Astrocyte (in vitro differentiated cells and primary cell): ENCODE measurements around the gene ASTN1. TPM values are rescaled to one million over a fixed set of nuclear protein-coding genes. Genes with fewer than 3 reads are reported as not detected.

Experiments used
- DNase-seq: peaks from one replicate; pipeline ENCODE4 v3.0.0-alpha.2; 2010; ENCODE audit warnings: low read depth
- FAIRE-seq: peaks from 2 replicates; lab custom pipeline; 2011; peaks lifted over from hg19 to GRCh38; lab: Jason Lieb, UNC
- H2AFZ ChIP-seq: 2 replicates; pipeline ENCODE4 v1.6.0; 2012; ENCODE audit warnings: low read depth, low read length, inconsistent platforms
- H3K27ac ChIP-seq: 2 replicates; pipeline ENCODE4 v1.5.1; 2011; ENCODE audit warnings: low read depth, low read length, inconsistent platforms
- H3K27me3 ChIP-seq: 2 replicates; pipeline ENCODE4 v1.6.0; 2011; ENCODE audit warnings: low read length, inconsistent platforms; ENCODE audit not compliant: insufficient read depth
- H3K36me3 ChIP-seq: 2 replicates; pipeline ENCODE4 v1.5.1; 2011; ENCODE audit warnings: low read length, inconsistent platforms; ENCODE audit not compliant: insufficient read depth
- H3K4me1 ChIP-seq: 2 replicates; pipeline ENCODE4 v1.5.1; 2011; ENCODE audit warnings: low read length, inconsistent platforms; ENCODE audit not compliant: insufficient read depth
- H3K4me2 ChIP-seq: 2 replicates; pipeline ENCODE4 v1.6.0; 2012; ENCODE audit warnings: low read length, inconsistent platforms
- H3K4me3 ChIP-seq: 2 replicates; pipeline ENCODE4 v1.5.1; 2011; ENCODE audit warnings: low read depth, mild to moderate bottlenecking, low read length, inconsistent platforms; ENCODE audit not compliant: insufficient read depth
- H3K79me2 ChIP-seq: 2 replicates; pipeline ENCODE4 v1.6.0; 2012; ENCODE audit warnings: mild to moderate bottlenecking, low read length, inconsistent platforms; ENCODE audit not compliant: insufficient read depth
- H3K9ac ChIP-seq: 2 replicates; pipeline ENCODE4 v1.6.0; 2012; ENCODE audit warnings: mild to moderate bottlenecking, low read length, inconsistent platforms
- H3K9me3 ChIP-seq: 2 replicates; pipeline ENCODE4 v1.5.1; 2012; ENCODE audit warnings: low read depth, mild to moderate bottlenecking, low read length, inconsistent platforms; ENCODE audit not compliant: insufficient read depth
- H4K20me1 ChIP-seq: 2 replicates; pipeline ENCODE4 v1.6.0; 2012; ENCODE audit warnings: low read length, inconsistent platforms; ENCODE audit not compliant: insufficient read depth
- H3K27ac Mint-ChIP-seq: one replicate; pipeline ENCODE4 v1.8.0; 2021; ENCODE audit warnings: mild to moderate bottlenecking, mixed read lengths; ENCODE audit not compliant: unreplicated experiment
- H3K27me3 Mint-ChIP-seq: one replicate; pipeline ENCODE4 v1.8.0; 2021; ENCODE audit warnings: low read depth, mixed read lengths; ENCODE audit not compliant: unreplicated experiment
- H3K36me3 Mint-ChIP-seq: one replicate; pipeline ENCODE4 v1.8.0; 2021; ENCODE audit warnings: low read depth, mixed read lengths; ENCODE audit not compliant: unreplicated experiment
- H3K4me1 Mint-ChIP-seq: one replicate; pipeline ENCODE4 v1.8.0; 2021; ENCODE audit warnings: low read depth, mixed read lengths; ENCODE audit not compliant: unreplicated experiment
- H3K4me3 Mint-ChIP-seq: one replicate; pipeline ENCODE4 v1.8.0; 2021; ENCODE audit warnings: mild to moderate bottlenecking, moderate library complexity, mixed read lengths; ENCODE audit not compliant: unreplicated experiment
- H3K9me3 Mint-ChIP-seq: one replicate; pipeline ENCODE4 v1.8.0; 2021; ENCODE audit warnings: mild to moderate bottlenecking, mixed read lengths; ENCODE audit not compliant: unreplicated experiment
- EZH2 ChIP-seq: IDR thresholded peaks from 2 replicates; pipeline ENCODE4 v1.6.1; 2012; ENCODE audit warnings: mild to moderate bottlenecking, low read length, inconsistent platforms; ENCODE audit not compliant: insufficient read depth
- total RNA-seq: library from RNA; stranded (reverse); gene quantifications from 2 replicates; pipeline ENCODE4 v1.2.1, GENCODE V29; 2021
- TF ChIP-seq, protein P1 (sequence below): IDR thresholded peaks from 2 replicates; pipeline ENCODE4 v1.5.1; 2011; ENCODE audit warnings: low read depth, mild to moderate bottlenecking, inconsistent platforms, low read length, moderate library complexity; ENCODE audit not compliant: insufficient read depth

Gene ASTN1
- total RNA-seq, 1 donor from 2014 or later: 0.50 TPM

DNA sequence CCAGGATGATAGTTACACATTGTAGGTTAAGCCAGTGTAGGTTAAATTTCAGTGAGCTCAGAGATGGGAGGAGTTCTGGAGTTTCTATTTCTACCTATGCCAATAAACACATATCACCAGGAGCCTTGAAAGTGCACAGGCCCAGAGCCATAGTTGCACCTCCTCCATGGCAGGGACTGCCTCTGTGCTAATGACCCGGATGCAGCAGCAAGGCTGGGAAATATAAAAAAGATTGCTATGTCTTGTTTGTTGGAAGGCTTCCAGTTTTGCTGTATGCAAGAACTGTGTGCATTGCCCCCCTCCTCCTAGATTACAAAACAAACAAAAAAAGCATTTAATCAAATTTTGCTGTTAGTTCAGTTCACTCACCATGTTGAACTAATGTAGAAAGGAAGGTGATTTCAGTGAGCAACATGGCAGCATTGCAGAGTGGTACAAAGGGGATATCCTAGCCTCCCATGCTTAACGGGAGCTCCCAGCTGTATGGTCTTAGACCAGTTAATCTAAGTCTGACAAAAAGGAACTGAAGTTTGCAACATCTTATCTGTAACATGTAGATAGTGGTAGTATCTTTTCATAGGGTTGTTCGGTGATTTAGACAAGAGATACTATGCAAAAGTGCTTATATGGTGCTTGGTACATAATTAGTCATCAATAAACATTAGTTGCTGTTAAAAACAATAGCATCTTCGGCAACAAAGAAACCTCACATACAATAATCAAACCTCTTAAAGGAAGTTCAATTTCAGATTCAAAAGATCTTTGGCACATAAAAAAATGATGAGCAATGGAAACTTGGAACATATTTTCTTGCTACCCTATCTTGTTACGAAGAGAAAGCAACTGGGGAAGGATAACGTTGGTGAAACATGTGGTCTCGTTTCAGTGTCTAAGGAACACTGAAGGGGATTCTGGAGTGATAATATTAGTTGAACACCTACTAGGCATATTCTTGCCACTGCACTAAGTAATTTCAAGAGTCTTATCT is 309.5 kb downstream of the ASTN1 start:
- FAIRE-seq: no peak
- Mint-ChIP-seq H3K27me3 (peaks cover 4% of the 10 kb centered on the region), H3K36me3 (no peaks in the 10 kb centered on the region)

DNA sequence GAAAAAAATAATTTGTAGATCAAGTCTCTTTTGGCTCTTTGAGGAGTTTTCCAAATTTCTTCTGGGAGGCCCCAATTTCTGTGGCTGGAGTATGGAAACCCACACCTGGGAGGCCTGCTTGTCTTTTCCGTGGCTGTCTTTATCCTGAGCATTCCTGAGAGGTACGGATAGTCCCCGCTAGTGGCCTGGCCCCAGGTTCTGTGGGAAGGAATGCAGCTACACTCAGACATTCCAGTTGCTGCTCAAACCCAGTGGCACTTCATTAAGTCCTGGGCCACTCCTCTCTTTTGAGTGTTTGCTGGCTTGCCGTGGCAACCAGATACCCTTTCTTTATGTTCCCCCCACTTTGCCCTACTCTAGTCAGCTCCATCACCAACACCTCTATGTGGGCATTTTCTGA is 310.4 kb downstream of the ASTN1 start:
- TF ChIP-seq, protein P1, sequence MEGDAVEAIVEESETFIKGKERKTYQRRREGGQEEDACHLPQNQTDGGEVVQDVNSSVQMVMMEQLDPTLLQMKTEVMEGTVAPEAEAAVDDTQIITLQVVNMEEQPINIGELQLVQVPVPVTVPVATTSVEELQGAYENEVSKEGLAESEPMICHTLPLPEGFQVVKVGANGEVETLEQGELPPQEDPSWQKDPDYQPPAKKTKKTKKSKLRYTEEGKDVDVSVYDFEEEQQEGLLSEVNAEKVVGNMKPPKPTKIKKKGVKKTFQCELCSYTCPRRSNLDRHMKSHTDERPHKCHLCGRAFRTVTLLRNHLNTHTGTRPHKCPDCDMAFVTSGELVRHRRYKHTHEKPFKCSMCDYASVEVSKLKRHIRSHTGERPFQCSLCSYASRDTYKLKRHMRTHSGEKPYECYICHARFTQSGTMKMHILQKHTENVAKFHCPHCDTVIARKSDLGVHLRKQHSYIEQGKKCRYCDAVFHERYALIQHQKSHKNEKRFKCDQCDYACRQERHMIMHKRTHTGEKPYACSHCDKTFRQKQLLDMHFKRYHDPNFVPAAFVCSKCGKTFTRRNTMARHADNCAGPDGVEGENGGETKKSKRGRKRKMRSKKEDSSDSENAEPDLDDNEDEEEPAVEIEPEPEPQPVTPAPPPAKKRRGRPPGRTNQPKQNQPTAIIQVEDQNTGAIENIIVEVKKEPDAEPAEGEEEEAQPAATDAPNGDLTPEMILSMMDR: no peak
- TF ChIP-seq EZH2: no peak
- H3K79me2 ChIP-seq: no peaks in the 10 kb centered on the region
- no peaks in the 10 kb centered on the region for H3K36me3 ChIP-seq
- H3K9ac ChIP-seq: no peak overlapping the region
- peaks cover 4% of the 10 kb centered on the region for H3K27me3 Mint-ChIP-seq
- no peak for DNase-seq
- H3K4me1 ChIP-seq: no peaks in the 10 kb centered on the region
- H3K36me3 Mint-ChIP-seq: no peaks in the 10 kb centered on the region
- H3K27me3 ChIP-seq: no peaks in the 10 kb centered on the region
- no peak overlapping the region for H3K27ac ChIP-seq
- H3K4me3 Mint-ChIP-seq: no peak overlapping the region
- peaks cover 5% of the 10 kb centered on the region for H3K4me1 Mint-ChIP-seq
- no peak overlapping the region for H3K27ac Mint-ChIP-seq
- FAIRE-seq: no peak
- H3K4me3 ChIP-seq: no peak overlapping the region
- H3K4me2 ChIP-seq: no peak overlapping the region
- no peak overlapping the region for H2AFZ ChIP-seq
- H3K9me3 ChIP-seq: no peaks in the 10 kb centered on the region
- no peaks in the 10 kb centered on the region for H4K20me1 ChIP-seq
- no peaks in the 10 kb centered on the region for H3K9me3 Mint-ChIP-seq

More for the DNA sequence above, 309.5 kb downstream of the ASTN1 start:
- Histone ChIP-seq H3K9ac (no peak overlapping the region), H3K4me3 (no peak overlapping the region), H3K79me2 (no peaks in the 10 kb centered on the region), H3K27me3 (no peaks in the 10 kb centered on the region), H3K4me1 (no peaks in the 10 kb centered on the region), H3K4me2 (no peak overlapping the region), H3K36me3 (no peaks in the 10 kb centered on the region), H4K20me1 (no peaks in the 10 kb centered on the region), H2AFZ (no peak overlapping the region), H3K9me3 (no peaks in the 10 kb centered on the region), H3K27ac (no peak overlapping the region)
- DNase-seq: no peak
- Mint-ChIP-seq H3K4me3 (no peak overlapping the region), H3K9me3 (no peaks in the 10 kb centered on the region), H3K27ac (no peak overlapping the region), H3K4me1 (peaks cover 5% of the 10 kb centered on the region)
- TF ChIP-seq, protein P1: no peak
- no peak for TF ChIP-seq EZH2

DNA sequence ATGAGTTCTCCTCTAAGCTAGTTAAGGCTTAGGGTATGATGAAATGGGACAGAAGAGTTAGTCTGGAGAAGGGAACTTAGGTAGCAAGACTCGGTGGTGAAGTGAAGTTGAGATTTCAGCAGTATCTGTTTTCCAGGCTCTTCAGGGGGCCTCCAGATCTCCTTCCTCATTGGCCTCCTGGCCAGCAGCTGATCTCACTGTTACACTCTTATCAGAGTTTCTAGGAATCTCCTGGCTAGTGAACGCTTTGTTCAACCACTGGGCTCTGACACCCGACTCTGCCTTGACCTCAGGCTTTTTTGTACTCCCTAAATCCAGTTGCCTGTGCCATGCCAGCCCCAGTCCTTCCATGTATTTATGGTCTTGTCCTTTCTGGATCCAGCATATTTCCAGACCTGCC is 311.0 kb downstream of the ASTN1 start:
- Histone ChIP-seq H3K4me3 (no peak overlapping the region), H2AFZ (no peak overlapping the region), H3K4me2 (no peak overlapping the region), H3K9ac (no peak overlapping the region), H3K36me3 (no peaks in the 10 kb centered on the region), H3K27me3 (no peaks in the 10 kb centered on the region), H3K27ac (no peak overlapping the region), H3K9me3 (no peaks in the 10 kb centered on the region), H3K79me2 (no peaks in the 10 kb centered on the region), H3K4me1 (no peaks in the 10 kb centered on the region), H4K20me1 (no peaks in the 10 kb centered on the region)
- peaks cover 5% of the 10 kb centered on the region for H3K4me1 Mint-ChIP-seq
- TF ChIP-seq EZH2: no peak
- TF ChIP-seq, protein P1: no peak
- no peaks in the 10 kb centered on the region for H3K36me3 Mint-ChIP-seq
- FAIRE-seq: no peak
- no peak overlapping the region for H3K27ac Mint-ChIP-seq
- DNase-seq: no peak
- no peaks in the 10 kb centered on the region for H3K9me3 Mint-ChIP-seq
- peaks cover 5% of the 10 kb centered on the region for H3K27me3 Mint-ChIP-seq
- no peak overlapping the region for H3K4me3 Mint-ChIP-seq
